CD4-positive, alpha-beta T cell (primary cell): ENCODE measurements around the gene BTAF1. TPM values are rescaled to one million over a fixed set of nuclear protein-coding genes. Genes with fewer than 3 reads are reported as not detected.

Experiments
- ATAC-seq: fragments of 200-7000 bp; cut with Tn5 transposase; one replicate; pipeline ENCODE4 v1.10.0; 2022; ENCODE audit warnings: mild to moderate bottlenecking; ENCODE audit not compliant: poor library complexity
- CTCF ChIA-PET: fragments of 350-600 bp; sonication (Branson Sonifier 250); formaldehyde crosslinking; loops from one replicate; lab custom pipeline; 2021; ENCODE audit warnings: antibody characterized with exemption, inconsistent platforms; lab: Charles Lee
- POLR2A ChIA-PET: fragments of 350-600 bp; sonication (Branson Sonifier 250); formaldehyde crosslinking; loops from one replicate; lab custom pipeline; 2021; ENCODE audit warnings: antibody characterized with exemption, inconsistent platforms; lab: Charles Lee
- DNase-seq, 14 experiments: peaks; one replicate each; pipeline ENCODE4 v3.0.0-alpha.2; 2013 to 2020; ENCODE audit warnings: mixed read lengths in 2 of 14
- H3K27ac ChIP-seq, 2 donors: one replicate each; pipeline versions ENCODE4 v1.5.1 to v1.7.0; 2013; ENCODE audit warnings: low read length in 2 of 2, low read depth in 1 of 2, mild to moderate bottlenecking in 1 of 2
- H3K27me3 ChIP-seq, 2 experiments: 1 replicate in 1 of 2; 2 replicates in 1 of 2; pipeline versions ENCODE4 v1.6.1 to v1.7.0; 2013; ENCODE audit warnings: low read length in 2 of 2, control low read depth in 1 of 2, mild to moderate bottlenecking in 1 of 2, moderate library complexity in 1 of 2; ENCODE audit not compliant: insufficient read depth in 2 of 2, control insufficient read depth in 1 of 2
- H3K36me3 ChIP-seq: one replicate; pipeline ENCODE4 v1.6.1; 2013; ENCODE audit warnings: low read length, control low read depth; ENCODE audit not compliant: insufficient read depth
- H3K4me1 ChIP-seq: one replicate; pipeline ENCODE4 v1.6.1; 2013; ENCODE audit warnings: low read length, control low read depth; ENCODE audit not compliant: insufficient read depth
- H3K4me3 ChIP-seq: one replicate; pipeline ENCODE4 v1.5.1; 2013; ENCODE audit warnings: mild to moderate bottlenecking, low read length, moderate library complexity
- H3K9me3 ChIP-seq, 2 experiments: 1 replicate in 1 of 2; 2 replicates in 1 of 2; pipeline versions ENCODE4 v1.6.1 to v1.7.0; 2013; ENCODE audit warnings: low read length in 2 of 2, mild to moderate bottlenecking in 2 of 2, control low read depth in 1 of 2, moderate library complexity in 1 of 2; ENCODE audit not compliant: control insufficient read depth in 1 of 2, insufficient read depth in 1 of 2
- H3K27ac Mint-ChIP-seq: one replicate; pipeline ENCODE4 v1.8.0; 2020; ENCODE audit warnings: mixed read lengths
- H3K27me3 Mint-ChIP-seq: one replicate; pipeline ENCODE4 v1.8.0; 2021; ENCODE audit warnings: mixed read lengths
- H3K36me3 Mint-ChIP-seq: one replicate; pipeline ENCODE4 v1.8.0; 2021; ENCODE audit warnings: low read depth, mixed read lengths
- H3K4me1 Mint-ChIP-seq: one replicate; pipeline ENCODE4 v1.8.0; 2021; ENCODE audit warnings: low read depth, mixed read lengths
- H3K4me3 Mint-ChIP-seq: one replicate; pipeline ENCODE4 v1.8.0; 2020; ENCODE audit warnings: mild to moderate bottlenecking, mixed read lengths
- H3K9me3 Mint-ChIP-seq: one replicate; pipeline ENCODE4 v1.8.0; 2020; ENCODE audit warnings: mixed read lengths
- intact Hi-C, 2 experiments: fragments of 100-400 bp; cut with DNase I in 1 of 2; cut with micrococcal nuclease in 1 of 2; formaldehyde crosslinking; loops; one replicate each; pipeline versions ENCODE4 v1.15.1 to v1.9.0; 2023 to 2025; cut with DNase I, micrococcal nuclease
- total RNA-seq, 174 experiments: library from RNA in 2 of 174; stranded (reverse) in 2 of 174; gene quantifications; one replicate each; pipeline ENCODE4 v1.2.3 and lab custom pipeline; 2021 to 2026
- TF ChIP-seq, protein P1 (sequence below): fragments of 200-600 bp; IDR thresholded peaks from one replicate; pipeline ENCODE4 v1.8.0; 2022; ENCODE audit warnings: antibody characterized with exemption, mild to moderate bottlenecking

The BTAF1 gene
- total RNA-seq, 2 experiments from 2014 or later = 80.8 to 85.8 TPM

DNA sequence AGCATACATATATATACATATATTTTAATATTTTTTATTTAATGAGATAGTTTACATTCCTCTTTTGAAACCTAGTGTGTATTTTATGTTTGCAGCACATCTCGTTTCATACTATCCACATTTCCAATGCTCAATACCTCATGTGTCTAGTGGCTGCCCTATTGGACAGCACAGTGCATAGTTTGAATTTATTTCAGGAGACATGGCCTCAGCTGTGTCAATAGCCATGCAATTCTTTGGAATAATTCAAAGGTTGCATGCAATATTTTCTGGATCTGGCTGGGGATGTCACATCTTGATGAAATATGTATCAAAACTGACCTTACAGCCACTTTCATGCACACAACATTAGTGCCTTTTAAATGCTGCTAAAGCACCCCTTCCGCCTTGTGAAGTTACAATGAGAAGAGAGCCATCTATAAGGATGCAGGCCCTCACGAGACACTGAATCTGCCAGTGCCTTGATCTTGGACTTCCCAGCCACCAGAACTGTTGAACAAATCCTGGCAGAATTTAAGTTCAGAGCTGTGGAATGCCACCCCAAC lies 27.3 kb upstream of the BTAF1 start:
- no peak for ATAC-seq
- DNase-seq = no peak
- Mint-ChIP-seq H3K27me3 (peaks cover 28% of the 10 kb centered on the region), H3K9me3 (no peaks in the 10 kb centered on the region), H3K27ac (no peak overlapping the region), H3K4me1 (no peaks in the 10 kb centered on the region), H3K4me3 (no peak overlapping the region), H3K36me3 (no peaks in the 10 kb centered on the region)
- H3K4me1 ChIP-seq = no peaks in the 10 kb centered on the region
- intact Hi-C loops = no loop called here
- no peaks in the 10 kb centered on the region for H3K27me3 ChIP-seq
- TF ChIP-seq, protein P1, sequence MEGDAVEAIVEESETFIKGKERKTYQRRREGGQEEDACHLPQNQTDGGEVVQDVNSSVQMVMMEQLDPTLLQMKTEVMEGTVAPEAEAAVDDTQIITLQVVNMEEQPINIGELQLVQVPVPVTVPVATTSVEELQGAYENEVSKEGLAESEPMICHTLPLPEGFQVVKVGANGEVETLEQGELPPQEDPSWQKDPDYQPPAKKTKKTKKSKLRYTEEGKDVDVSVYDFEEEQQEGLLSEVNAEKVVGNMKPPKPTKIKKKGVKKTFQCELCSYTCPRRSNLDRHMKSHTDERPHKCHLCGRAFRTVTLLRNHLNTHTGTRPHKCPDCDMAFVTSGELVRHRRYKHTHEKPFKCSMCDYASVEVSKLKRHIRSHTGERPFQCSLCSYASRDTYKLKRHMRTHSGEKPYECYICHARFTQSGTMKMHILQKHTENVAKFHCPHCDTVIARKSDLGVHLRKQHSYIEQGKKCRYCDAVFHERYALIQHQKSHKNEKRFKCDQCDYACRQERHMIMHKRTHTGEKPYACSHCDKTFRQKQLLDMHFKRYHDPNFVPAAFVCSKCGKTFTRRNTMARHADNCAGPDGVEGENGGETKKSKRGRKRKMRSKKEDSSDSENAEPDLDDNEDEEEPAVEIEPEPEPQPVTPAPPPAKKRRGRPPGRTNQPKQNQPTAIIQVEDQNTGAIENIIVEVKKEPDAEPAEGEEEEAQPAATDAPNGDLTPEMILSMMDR = no peak
- ChIA-PET CTCF (interaction anchor here (1.0 kb wide), 1 partner anchor 37 kb away, joined by 3 read pairs; no protein-coding TSS in a partner anchor), POLR2A (no interaction called here)
- no peak overlapping the region for H3K4me3 ChIP-seq
- no peaks in the 10 kb centered on the region for H3K36me3 ChIP-seq
- no peak overlapping the region for H3K27ac ChIP-seq
- H3K9me3 ChIP-seq = no peaks in the 10 kb centered on the region

DNA sequence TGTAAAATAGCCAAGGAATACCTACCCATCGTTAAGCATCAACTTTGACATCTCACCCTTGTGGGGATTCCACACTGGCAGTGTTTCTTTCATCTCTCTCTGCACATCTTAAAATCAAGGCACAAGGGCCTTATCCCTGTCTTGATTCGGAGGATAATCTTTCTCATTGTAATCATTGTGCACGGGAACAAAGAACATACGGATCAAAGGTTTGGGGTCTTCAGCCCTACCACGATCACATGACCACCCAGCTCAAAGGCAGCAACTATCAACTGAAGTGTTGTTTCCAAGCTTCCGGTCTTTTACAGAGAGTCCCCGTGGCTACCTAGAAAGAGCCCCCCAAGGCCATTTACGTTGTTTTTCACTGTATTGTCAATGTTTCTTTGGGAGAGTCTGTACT lies 26.1 kb upstream of the BTAF1 start:
- H3K4me3 ChIP-seq = no peak overlapping the region
- H3K27me3 ChIP-seq = no peaks in the 10 kb centered on the region
- H3K4me1 ChIP-seq = no peaks in the 10 kb centered on the region
- no peak overlapping the region for H3K27ac Mint-ChIP-seq
- no peaks in the 10 kb centered on the region for H3K36me3 ChIP-seq
- TF ChIP-seq, protein P1 = no peak
- peaks cover 9% of the 10 kb centered on the region for H3K4me1 Mint-ChIP-seq
- DNase-seq = no peak
- no peaks in the 10 kb centered on the region for H3K9me3 Mint-ChIP-seq
- no peak overlapping the region for H3K4me3 Mint-ChIP-seq
- no peaks in the 10 kb centered on the region for H3K36me3 Mint-ChIP-seq
- no peaks in the 10 kb centered on the region for H3K9me3 ChIP-seq
- ATAC-seq = no peak
- ChIA-PET CTCF (interaction anchor here (1.0 kb wide), 1 partner anchor 38 kb away, joined by 3 read pairs; no protein-coding TSS in a partner anchor), POLR2A (no interaction called here)
- intact Hi-C loops = no loop called here
- peaks cover 23% of the 10 kb centered on the region for H3K27me3 Mint-ChIP-seq
- no peak overlapping the region for H3K27ac ChIP-seq

DNA sequence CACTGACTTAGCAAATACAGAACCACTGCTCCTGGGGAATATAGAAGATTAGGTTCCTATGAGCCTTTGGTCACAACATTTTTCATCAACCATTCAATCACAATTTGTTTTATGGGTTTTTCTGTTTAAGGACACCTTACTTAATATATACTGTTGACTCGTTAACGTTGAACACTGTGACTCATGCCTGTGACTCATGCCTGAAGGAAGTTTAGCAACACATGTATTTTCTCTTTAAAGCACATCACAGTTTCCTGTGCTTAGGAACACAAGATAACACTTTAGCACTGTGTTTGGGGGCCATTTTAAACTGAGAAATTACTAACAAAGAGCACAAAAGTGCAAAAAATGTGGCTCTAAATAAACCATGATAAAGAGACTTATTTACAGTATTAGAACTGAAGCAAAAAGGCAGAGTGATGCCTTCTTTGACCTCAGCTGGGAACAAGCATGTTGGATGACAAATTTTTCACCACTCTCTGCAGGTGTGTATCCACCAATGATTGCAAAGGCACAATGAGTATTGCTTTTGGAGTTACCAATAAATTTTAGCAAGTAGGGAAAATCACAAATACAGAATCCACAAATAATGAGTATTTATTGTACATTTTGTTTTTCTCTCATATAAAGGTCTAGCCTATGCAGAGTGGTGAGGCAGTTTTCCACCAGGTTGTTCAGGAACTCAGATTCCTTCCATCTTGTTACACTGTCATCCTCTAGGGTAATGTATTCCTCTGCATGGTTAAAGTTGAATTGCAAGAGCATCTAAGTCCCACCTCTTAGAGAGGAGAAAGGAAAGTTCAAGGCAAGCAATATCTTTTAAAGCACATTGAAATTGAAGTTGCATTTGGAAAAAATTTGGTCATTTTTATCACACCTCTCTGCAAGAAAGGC lies 21.5 kb upstream of the BTAF1 start:
- H3K4me3 ChIP-seq = no peak overlapping the region
- Mint-ChIP-seq H3K4me3 (no peak overlapping the region), H3K4me1 (peaks cover 18% of the 10 kb centered on the region), H3K27ac (peak overlapping the region; percentile 59), H3K27me3 (peaks cover 7% of the 10 kb centered on the region), H3K9me3 (no peaks in the 10 kb centered on the region), H3K36me3 (no peaks in the 10 kb centered on the region)
- H3K4me1 ChIP-seq = peaks cover 2% of the 10 kb centered on the region
- CTCF ChIA-PET = no interaction called here
- no peaks in the 10 kb centered on the region for H3K36me3 ChIP-seq
- peak overlapping the region in 1 of 2 donors; percentile 13 for H3K27ac ChIP-seq
- no peaks in the 10 kb centered on the region for H3K9me3 ChIP-seq
- H3K27me3 ChIP-seq = no peaks in the 10 kb centered on the region
- peak in 9 of 14 experiments; percentile 14 to 78 (median 44) for DNase-seq
- POLR2A ChIA-PET = interaction anchor here (0.9 kb wide), 1 partner anchor 103 kb away, joined by 3 read pairs; the partner anchor contains the start of gene TNKS2
- TF ChIP-seq, protein P1 = no peak
- peak; percentile 96 for ATAC-seq
- intact Hi-C loops = loop anchor here in 1 of 2 experiments (10.0 kb wide), 1 partner anchor 267 kb away; the partner anchor contains the start of gene PPP1R3C
